Vagina (tissue), 2 donors: ENCODE data around the gene CSMD2.

Experiments
- POLR2A ChIP-seq, 2 donors: fragments of 450-650 bp; IDR thresholded peaks; one replicate each; pipeline ENCODE4 v1.6.1; 2017; ENCODE audit warnings: antibody characterized with exemption in 2 of 2, mild to moderate bottlenecking in 2 of 2, moderate library complexity in 2 of 2
- POLR2AphosphoS5 ChIP-seq, 2 donors: sonication (generic); formaldehyde crosslinking; IDR thresholded peaks; one replicate each; pipeline ENCODE4 v1.9.0; 2017; ENCODE audit warnings: antibody characterized with exemption in 2 of 2, mild to moderate bottlenecking in 2 of 2, low read depth in 1 of 2; ENCODE audit not compliant: insufficient read depth in 1 of 2
- TF ChIP-seq, protein P1 (sequence below), 3 experiments: fragments of 450-650 bp in 2 of 3; fragments of 200-600 bp in 1 of 3; sonication (generic) in 1 of 3; IDR thresholded peaks; one replicate each; pipeline ENCODE4 v1.5.1; 2017 to 2019; ENCODE audit warnings: antibody characterized with exemption in 3 of 3, mild to moderate bottlenecking in 2 of 3, moderate library complexity in 2 of 3

DNA sequence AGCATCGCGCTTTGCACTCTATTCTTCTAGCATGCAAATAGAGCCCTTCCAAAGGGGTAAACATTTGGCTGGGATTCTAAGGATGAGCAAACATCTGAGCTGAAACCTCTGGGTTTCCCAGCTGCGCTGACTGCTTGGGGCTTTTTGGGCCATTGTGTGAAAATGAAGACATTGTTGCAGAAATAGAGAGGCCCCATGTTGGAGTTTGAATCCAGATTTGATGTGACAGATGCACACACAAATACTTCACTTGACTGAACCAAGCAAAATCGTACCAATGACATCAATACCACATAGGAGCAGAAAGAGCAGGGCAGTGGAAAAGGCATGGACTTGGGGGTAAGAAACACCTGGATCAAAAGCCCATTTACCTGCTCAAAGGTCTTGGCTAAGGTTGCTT is 445.7 kb downstream of the CSMD2 start:
- TF ChIP-seq, protein P1, sequence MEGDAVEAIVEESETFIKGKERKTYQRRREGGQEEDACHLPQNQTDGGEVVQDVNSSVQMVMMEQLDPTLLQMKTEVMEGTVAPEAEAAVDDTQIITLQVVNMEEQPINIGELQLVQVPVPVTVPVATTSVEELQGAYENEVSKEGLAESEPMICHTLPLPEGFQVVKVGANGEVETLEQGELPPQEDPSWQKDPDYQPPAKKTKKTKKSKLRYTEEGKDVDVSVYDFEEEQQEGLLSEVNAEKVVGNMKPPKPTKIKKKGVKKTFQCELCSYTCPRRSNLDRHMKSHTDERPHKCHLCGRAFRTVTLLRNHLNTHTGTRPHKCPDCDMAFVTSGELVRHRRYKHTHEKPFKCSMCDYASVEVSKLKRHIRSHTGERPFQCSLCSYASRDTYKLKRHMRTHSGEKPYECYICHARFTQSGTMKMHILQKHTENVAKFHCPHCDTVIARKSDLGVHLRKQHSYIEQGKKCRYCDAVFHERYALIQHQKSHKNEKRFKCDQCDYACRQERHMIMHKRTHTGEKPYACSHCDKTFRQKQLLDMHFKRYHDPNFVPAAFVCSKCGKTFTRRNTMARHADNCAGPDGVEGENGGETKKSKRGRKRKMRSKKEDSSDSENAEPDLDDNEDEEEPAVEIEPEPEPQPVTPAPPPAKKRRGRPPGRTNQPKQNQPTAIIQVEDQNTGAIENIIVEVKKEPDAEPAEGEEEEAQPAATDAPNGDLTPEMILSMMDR (IDR thresholded peaks at IDR 0.05): no peak
- TF ChIP-seq POLR2AphosphoS5 (IDR thresholded peaks at IDR 0.05; ENCODE audit: insufficient read depth in 1 of 2, low read depth in 1 of 2): no peak
- TF ChIP-seq POLR2A (IDR thresholded peaks at IDR 0.05): no peak
